Measurements from ENCODE around the gene C17orf107. TPM values are rescaled to one million over a fixed set of nuclear protein-coding genes. Genes with fewer than 3 reads are reported as not detected.

The C17orf107 gene
- total RNA-seq, 1 experiment from 2014 or later: 2.1 TPM

- no peaks in the 10 kb centered on the region for H3K9me3 Mint-ChIP-seq (ENCODE audit: low read depth, unreplicated experiment)
- intact Hi-C loops (cut with micrococcal nuclease; ENCODE audit: unreplicated experiment): no loop called here
- TF ChIP-seq, protein P1, sequence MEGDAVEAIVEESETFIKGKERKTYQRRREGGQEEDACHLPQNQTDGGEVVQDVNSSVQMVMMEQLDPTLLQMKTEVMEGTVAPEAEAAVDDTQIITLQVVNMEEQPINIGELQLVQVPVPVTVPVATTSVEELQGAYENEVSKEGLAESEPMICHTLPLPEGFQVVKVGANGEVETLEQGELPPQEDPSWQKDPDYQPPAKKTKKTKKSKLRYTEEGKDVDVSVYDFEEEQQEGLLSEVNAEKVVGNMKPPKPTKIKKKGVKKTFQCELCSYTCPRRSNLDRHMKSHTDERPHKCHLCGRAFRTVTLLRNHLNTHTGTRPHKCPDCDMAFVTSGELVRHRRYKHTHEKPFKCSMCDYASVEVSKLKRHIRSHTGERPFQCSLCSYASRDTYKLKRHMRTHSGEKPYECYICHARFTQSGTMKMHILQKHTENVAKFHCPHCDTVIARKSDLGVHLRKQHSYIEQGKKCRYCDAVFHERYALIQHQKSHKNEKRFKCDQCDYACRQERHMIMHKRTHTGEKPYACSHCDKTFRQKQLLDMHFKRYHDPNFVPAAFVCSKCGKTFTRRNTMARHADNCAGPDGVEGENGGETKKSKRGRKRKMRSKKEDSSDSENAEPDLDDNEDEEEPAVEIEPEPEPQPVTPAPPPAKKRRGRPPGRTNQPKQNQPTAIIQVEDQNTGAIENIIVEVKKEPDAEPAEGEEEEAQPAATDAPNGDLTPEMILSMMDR (IDR thresholded peaks at IDR 0.05; ENCODE audit: unreplicated experiment): no peak
- H3K4me3 Mint-ChIP-seq (ENCODE audit: low read depth, unreplicated experiment): peak overlapping the region; percentile 24
- peak overlapping the region; percentile 80 for H3K27ac Mint-ChIP-seq (ENCODE audit: unreplicated experiment)
- BruUV-seq (replicated peaks): no TSS peak
- H3K36me3 Mint-ChIP-seq (ENCODE audit: insufficient read depth, unreplicated experiment): peaks cover 20% of the 10 kb centered on the region
- H3K4me1 Mint-ChIP-seq (ENCODE audit: low read depth, unreplicated experiment): peaks cover 11% of the 10 kb centered on the region
- H3K27me3 Mint-ChIP-seq (ENCODE audit: unreplicated experiment): no peaks in the 10 kb centered on the region
- CTCF ChIA-PET: interaction anchor here (1.0 kb wide), 2 partner anchors 25 to 33 kb away, joined by 4 to 6 read pairs; partner anchors contain the start of gene SPAG7
- peak; percentile 67 for DNase-seq
Observed at GRCh38 chr17:4934173-4934979, 35.0 kb downstream of the C17orf107 start.

- Mint-ChIP-seq H3K27ac (ENCODE audit: unreplicated experiment) (no peak overlapping the region), H3K27me3 (ENCODE audit: unreplicated experiment) (no peaks in the 10 kb centered on the region), H3K4me1 (ENCODE audit: low read depth, unreplicated experiment) (peaks cover 11% of the 10 kb centered on the region), H3K9me3 (ENCODE audit: low read depth, unreplicated experiment) (no peaks in the 10 kb centered on the region), H3K36me3 (ENCODE audit: insufficient read depth, unreplicated experiment) (peaks cover 32% of the 10 kb centered on the region), H3K4me3 (ENCODE audit: low read depth, unreplicated experiment) (no peak overlapping the region)
- no TSS peak for BruUV-seq (replicated peaks)
- CTCF ChIA-PET: interaction anchor here (0.9 kb wide), 1 partner anchor 12 kb away, joined by 5 read pairs; no protein-coding TSS in a partner anchor
- DNase-seq: no peak
- intact Hi-C loops (cut with micrococcal nuclease; ENCODE audit: unreplicated experiment): no loop called here
- TF ChIP-seq, protein P1 (IDR thresholded peaks at IDR 0.05; ENCODE audit: unreplicated experiment): no peak
Observed at GRCh38 chr17:4935650-4936049, 36.3 kb downstream of the C17orf107 start.

GRCh38 chr17:4936436-4936835, 37.1 kb downstream of the C17orf107 start:
- intact Hi-C loops (cut with micrococcal nuclease; ENCODE audit: unreplicated experiment): no loop called here
- CTCF ChIA-PET: no interaction called here
- TF ChIP-seq, protein P1 (IDR thresholded peaks at IDR 0.05; ENCODE audit: unreplicated experiment): no peak
- no TSS peak for BruUV-seq (replicated peaks)
- DNase-seq: no peak
- H3K4me3 Mint-ChIP-seq (ENCODE audit: low read depth, unreplicated experiment): no peak overlapping the region
- no peaks in the 10 kb centered on the region for H3K27me3 Mint-ChIP-seq (ENCODE audit: unreplicated experiment)
- H3K4me1 Mint-ChIP-seq (ENCODE audit: low read depth, unreplicated experiment): peaks cover 19% of the 10 kb centered on the region
- H3K27ac Mint-ChIP-seq (ENCODE audit: unreplicated experiment): no peak overlapping the region
- H3K36me3 Mint-ChIP-seq (ENCODE audit: insufficient read depth, unreplicated experiment): peaks cover 40% of the 10 kb centered on the region
- H3K9me3 Mint-ChIP-seq (ENCODE audit: low read depth, unreplicated experiment): no peaks in the 10 kb centered on the region

- no TSS peak for BruUV-seq (replicated peaks)
- intact Hi-C loops (cut with micrococcal nuclease; ENCODE audit: unreplicated experiment): no loop called here
- Mint-ChIP-seq H3K4me3 (ENCODE audit: low read depth, unreplicated experiment) (no peak overlapping the region), H3K36me3 (ENCODE audit: insufficient read depth, unreplicated experiment) (peaks cover 51% of the 10 kb centered on the region), H3K4me1 (ENCODE audit: low read depth, unreplicated experiment) (peaks cover 27% of the 10 kb centered on the region), H3K27ac (ENCODE audit: unreplicated experiment) (no peak overlapping the region), H3K9me3 (ENCODE audit: low read depth, unreplicated experiment) (no peaks in the 10 kb centered on the region), H3K27me3 (ENCODE audit: unreplicated experiment) (no peaks in the 10 kb centered on the region)
- TF ChIP-seq, protein P1 (IDR thresholded peaks at IDR 0.05; ENCODE audit: unreplicated experiment): no peak
- CTCF ChIA-PET: no interaction called here
- no peak for DNase-seq
Observed at GRCh38 chr17:4937553-4937952, 38.2 kb downstream of the C17orf107 start.
